WTC11 (cell line): ENCODE data around the gene NHSL2.

ENCODE experiments used
- CTCF ChIP-seq: fragments of 200-600 bp; IDR thresholded peaks from 2 replicates; pipeline ENCODE4 v1.8.0; 2022; ENCODE audit warnings: antibody characterized with exemption
- USF1 ChIP-seq: sonication (generic); formaldehyde crosslinking; IDR thresholded peaks from 2 replicates; pipeline ENCODE4 v1.8.0; 2022; ENCODE audit warnings: mild to moderate bottlenecking, missing genetic modification reagents

GRCh38 chrX:72029483-72030411 is 119.1 kb downstream of the NHSL2 start:
- TF ChIP-seq CTCF (no peak), USF1 (CRISPR knock-in tag) (no peak)
